Aorta (tissue), 5 donors: Measurements from ENCODE around the gene FBLN5. TPM values are rescaled to one million over a fixed set of nuclear protein-coding genes. Genes with fewer than 3 reads are reported as not detected.

Experiments used
- ATAC-seq: fragments of 200-7000 bp; cut with Tn5 transposase; one replicate; pipeline ENCODE4 v1.9.1; 2022; ENCODE audit warnings: moderate library complexity; ENCODE audit not compliant: low FRiP score
- DNase-seq, 2 donors: peaks; one replicate each; pipeline ENCODE4 v3.0.0-alpha.2; 2020
- H3K27ac ChIP-seq, 2 donors: one replicate each; pipeline ENCODE4 v1.5.1; 2013; ENCODE audit warnings: low read length in 2 of 2, mild to moderate bottlenecking in 2 of 2, moderate library complexity in 2 of 2, control low read depth in 1 of 2, inconsistent platforms in 1 of 2, low read depth in 1 of 2
- H3K27me3 ChIP-seq, 2 donors: one replicate each; pipeline ENCODE4 v1.6.1; 2013; ENCODE audit warnings: control low read depth in 1 of 2, low read length in 1 of 2, mild to moderate bottlenecking in 1 of 2, moderate library complexity in 1 of 2; ENCODE audit not compliant: insufficient read depth in 2 of 2, control insufficient read depth in 1 of 2
- H3K36me3 ChIP-seq, 2 donors: one replicate each; pipeline ENCODE4 v1.6.1; 2013; ENCODE audit warnings: control low read depth in 1 of 2, low read length in 1 of 2, mild to moderate bottlenecking in 1 of 2; ENCODE audit not compliant: insufficient read depth in 2 of 2, control insufficient read depth in 1 of 2
- H3K4me1 ChIP-seq, 2 donors: one replicate each; pipeline ENCODE4 v1.6.1; 2013; ENCODE audit warnings: low read length in 2 of 2, control low read depth in 1 of 2, mild to moderate bottlenecking in 1 of 2, moderate library complexity in 1 of 2; ENCODE audit not compliant: insufficient read depth in 2 of 2, control insufficient read depth in 1 of 2
- H3K4me3 ChIP-seq, 2 donors: one replicate each; pipeline ENCODE4 v1.5.1; 2013; ENCODE audit warnings: low read length in 2 of 2, control low read depth in 1 of 2, mild to moderate bottlenecking in 1 of 2
- H3K9me3 ChIP-seq: one replicate; pipeline ENCODE4 v1.6.1; 2013; ENCODE audit warnings: mild to moderate bottlenecking, low read length; ENCODE audit not compliant: control insufficient read depth
- WGBS, 2 donors: extraction: QIAGEN DNeasy Blood & Tissue Kit; methylation state at CpG; one replicate each; pipeline ENCODE4 v1.1.7; 2013; 5-methylcytosine and 5-hydroxymethylcytosine counted together
- intact Hi-C, 2 donors: fragments of 100-400 bp; cut with DNase I; formaldehyde crosslinking; loops; one replicate each; pipeline versions ENCODE4 v1.14.2 to v1.15.0; 2022
- polyA plus RNA-seq, 2 donors: library from polyadenylated mRNA; stranded (reverse); fragments of 200-250 nt; gene quantifications; one replicate each; pipeline ENCODE4 v1.2.3, GENCODE V29; 2013
- total RNA-seq, 2 donors: library from RNA; stranded (reverse); fragmentation: NEBNext Ultra II Directional; extraction: Animal tissue kit (Norgen Biotek cat#: 25700); gene quantifications; one replicate each; pipeline ENCODE4 v1.2.1, GENCODE V29; 2021
- donor health status: healthy with polysubstance abuse.
- donor health status: Bipolar disorder and iron deficiency.
- donor health status: DM: no; HTN: no; CAD: no.
- donor health status: DM: no; HTN: no; CAD: no.
- donor health status: DM: yes; HTN: yes; CAD: no.

The FBLN5 gene
- total and polyA plus RNA-seq, 4 donors = 375 to 735 (median 419) TPM

- peak overlapping the region; percentile 23 to 99 for H3K27ac ChIP-seq
- intact Hi-C loops = loop anchor here in 1 of 2 donors (5.0 kb wide), 1 partner anchor 77 kb away; no protein-coding TSS in a partner anchor
- no peaks in the 10 kb centered on the region for H3K27me3 ChIP-seq
- H3K36me3 ChIP-seq = peaks cover 0 to 2% of the 10 kb centered on the region in 2 donors
- WGBS, 2 donors = 58 to 63% methylated on average over 9 of the region's 9 CpGs
- DNase-seq (no peak), ATAC-seq (no peak)
- no peak overlapping the region for H3K4me3 ChIP-seq
- no peaks in the 10 kb centered on the region for H3K9me3 ChIP-seq
- peaks cover 5 to 19% of the 10 kb centered on the region in 2 donors for H3K4me1 ChIP-seq
Measured at GRCh38 chr14:91904956-91905645, 42.4 kb downstream of the FBLN5 start.

GRCh38 chr14:91904483-91904882 is 43.0 kb downstream of the FBLN5 start:
- Histone ChIP-seq H3K36me3 (peaks cover 0 to 2% of the 10 kb centered on the region in 2 donors), H3K9me3 (no peaks in the 10 kb centered on the region), H3K27me3 (no peaks in the 10 kb centered on the region), H3K4me1 (peaks cover 8 to 19% of the 10 kb centered on the region in 2 donors), H3K4me3 (no peak overlapping the region), H3K27ac (peak overlapping the region; percentile 23 to 99)
- intact Hi-C loops = loop anchor here in 1 of 2 donors (5.0 kb wide), 1 partner anchor 78 kb away; no protein-coding TSS in a partner anchor
- 55 to 61% methylated on average over 8 of the region's 8 CpGs for WGBS, 2 donors
- DNase-seq (no peak), ATAC-seq (no peak)

- peak; percentile 35 for ATAC-seq
- 2 to 4% methylated on average over 2 of the region's 2 CpGs for WGBS, 2 donors
- Histone ChIP-seq H3K36me3 (peaks cover 0 to under 1% of the 10 kb centered on the region in 2 donors), H3K27me3 (no peaks in the 10 kb centered on the region), H3K9me3 (no peaks in the 10 kb centered on the region), H3K27ac (peak overlapping the region; percentile 85 to 99), H3K4me3 (no peak overlapping the region), H3K4me1 (peaks cover 11 to 19% of the 10 kb centered on the region in 2 donors)
- intact Hi-C loops = loop anchor here in 1 of 2 donors (2.0 to 5.0 kb wide), 2 partner anchors 24 to 79 kb away; no protein-coding TSS in a partner anchor
- no peak for DNase-seq
Measured at GRCh38 chr14:91903070-91903469, 44.4 kb downstream of the FBLN5 start.

GRCh38 chr14:91902336-91902735 is 45.2 kb downstream of the FBLN5 start:
- Histone ChIP-seq H3K27ac (peak overlapping the region; percentile 77 to 90), H3K36me3 (no peaks in the 10 kb centered on the region), H3K9me3 (no peaks in the 10 kb centered on the region), H3K27me3 (no peaks in the 10 kb centered on the region), H3K4me1 (peaks cover 11 to 19% of the 10 kb centered on the region in 2 donors), H3K4me3 (no peak overlapping the region)
- 25 to 36% methylated on average over 3 of the region's 3 CpGs for WGBS, 2 donors
- DNase-seq (no peak), ATAC-seq (no peak)
- intact Hi-C loops = loop anchor here in 1 of 2 donors (2.0 to 5.0 kb wide), 2 partner anchors 24 to 80 kb away; no protein-coding TSS in a partner anchor

GRCh38 chr14:91901449-91902226 is 45.9 kb downstream of the FBLN5 start:
- Histone ChIP-seq H3K36me3 (no peaks in the 10 kb centered on the region), H3K4me1 (peaks cover 11 to 19% of the 10 kb centered on the region in 2 donors), H3K9me3 (no peaks in the 10 kb centered on the region), H3K27me3 (no peaks in the 10 kb centered on the region), H3K27ac (peak overlapping the region; percentile 90 to 97), H3K4me3 (no peak overlapping the region)
- ATAC-seq = peak; percentile 13
- intact Hi-C loops = loop anchor here in 1 of 2 donors (2.0 to 5.0 kb wide), 2 partner anchors 25 to 81 kb away; no protein-coding TSS in a partner anchor
- WGBS, 2 donors = 19% methylated on average over 9 of the region's 9 CpGs
- DNase-seq = no peak

GRCh38 chr14:91899806-91900205 is 47.7 kb downstream of the FBLN5 start:
- Histone ChIP-seq H3K9me3 (no peaks in the 10 kb centered on the region), H3K27me3 (no peaks in the 10 kb centered on the region), H3K4me1 (peaks cover 19% of the 10 kb centered on the region in 2 donors), H3K4me3 (no peak overlapping the region), H3K36me3 (no peaks in the 10 kb centered on the region), H3K27ac (peak overlapping the region; percentile 79 to 100)
- 5 to 6% methylated on average over 4 of the region's 4 CpGs for WGBS, 2 donors
- intact Hi-C loops = loop anchor here (5.0 kb wide), 3 partner anchors 32 to 82 kb away; no protein-coding TSS in a partner anchor
- DNase-seq (no peak), ATAC-seq (no peak)

- Histone ChIP-seq H3K9me3 (no peaks in the 10 kb centered on the region), H3K27me3 (no peaks in the 10 kb centered on the region), H3K27ac (peak overlapping the region; percentile 79 to 100), H3K4me1 (peaks cover 17 to 19% of the 10 kb centered on the region in 2 donors), H3K4me3 (no peak overlapping the region), H3K36me3 (no peaks in the 10 kb centered on the region)
- 63% methylated on average over 4 of the region's 4 CpGs for WGBS, 2 donors
- intact Hi-C loops = loop anchor here (5.0 kb wide), 2 partner anchors 33 to 62 kb away; no protein-coding TSS in a partner anchor
- ATAC-seq (no peak), DNase-seq (no peak)
Measured at GRCh38 chr14:91899213-91899612, 48.3 kb downstream of the FBLN5 start.

GRCh38 chr14:91898372-91898771 is 49.1 kb downstream of the FBLN5 start:
- peaks cover 9 to 19% of the 10 kb centered on the region in 2 donors for H3K4me1 ChIP-seq
- no peaks in the 10 kb centered on the region for H3K9me3 ChIP-seq
- no peaks in the 10 kb centered on the region for H3K27me3 ChIP-seq
- ATAC-seq (no peak), DNase-seq (no peak)
- H3K27ac ChIP-seq = peak overlapping the region; percentile 96 to 99
- intact Hi-C loops = loop anchor here (5.0 kb wide), 2 partner anchors 34 to 61 kb away; no protein-coding TSS in a partner anchor
- WGBS, 2 donors = 7 to 13% methylated on average over 5 of the region's 5 CpGs
- no peak overlapping the region for H3K4me3 ChIP-seq
- H3K36me3 ChIP-seq = no peaks in the 10 kb centered on the region
